ENCODE measurements around the gene NUP214. TPM values are rescaled to one million over a fixed set of nuclear protein-coding genes. Genes with fewer than 3 reads are reported as not detected.

NUP214 gene
- total and polyA plus RNA-seq, 2 of the 4 experiments (the other 2 are of a cell fraction), result 7.9 to 13.4 TPM

- H3K14ac ChIP-seq (replicated peaks; ENCODE audit: low read depth, low read length), result 0 out of 2 replicates have a peak overlapping the region, but pooled peaks have one; percentile 33
- POLR2A ChIA-PET (ENCODE audit: unreplicated experiment), result no interaction called here
- peaks cover 17% of the 10 kb centered on the region for H3K9me1 ChIP-seq (ENCODE audit: insufficient read depth, low read length)
- no peak overlapping the region for H2BK120ac ChIP-seq (ENCODE audit: low read depth, low read length)
- CTCF ChIA-PET, result no interaction called here
- peaks cover 16% of the 10 kb centered on the region; the same call in 1 of the 2 replicates for H4K20me1 ChIP-seq (ENCODE audit: insufficient read depth, low read length)
- H2BK15ac ChIP-seq (ENCODE audit: low read depth, low read length), result 0 out of 3 replicates have a peak overlapping the region, but pooled peaks have one; percentile 32
- dilution Hi-C loops (cut with HindIII; ENCODE audit: low sequenced_read_pairs, unreplicated experiment), result no loop called here
- no peak overlapping the region for H4K91ac ChIP-seq (ENCODE audit: insufficient read depth, low read depth, low read length)
- H3K56ac ChIP-seq (ENCODE audit: extremely low read depth, insufficient read depth, low read length), result no peak overlapping the region
- H4K5ac ChIP-seq (ENCODE audit: low read depth, low read length), result no peak overlapping the region
- no peaks in the 10 kb centered on the region for H3K27me3 ChIP-seq (ENCODE audit: control insufficient read depth, insufficient read depth, low read length)
- H3K79me1 ChIP-seq (ENCODE audit: low read depth in 1 of 2, low read length in 2 of 2), result 0 out of 4 replicates have a peak, but pooled peaks cover 0 to 12% of the 10 kb centered on the region in 2 experiments
- H3K9me3 ChIP-seq (ENCODE audit: control insufficient read depth, insufficient read depth, low read length), result no peaks in the 10 kb centered on the region
- in situ Hi-C loops (cut with MboI; ENCODE audit: low sequenced_read_pairs), result no loop called here
- H3K36me3 ChIP-seq (ENCODE audit: control insufficient read depth, insufficient read depth, low read length), result peaks cover 14% of the 10 kb centered on the region
- no TSS peak for BruUV-seq (replicated peaks)
- no peak overlapping the region for H2AFZ ChIP-seq (replicated peaks; ENCODE audit: low read length, poor library complexity)
- no peak overlapping the region for H3K27ac ChIP-seq (ENCODE audit: insufficient read depth, low read length)
- no peak overlapping the region for H3K18ac ChIP-seq (ENCODE audit: low read depth, low read length)
- no peak for TF ChIP-seq POLR2A (IDR thresholded peaks at IDR 0.05; ENCODE audit: low read depth, low read length)
- H3K4me1 ChIP-seq (ENCODE audit: control insufficient read depth, insufficient read depth, low read length), result peaks cover 19% of the 10 kb centered on the region
- H3K9ac ChIP-seq (ENCODE audit: low read depth, low read length), result no peak overlapping the region
- H2AK9ac ChIP-seq (replicated peaks; ENCODE audit: low read depth, low read length, poor library complexity), result no peak overlapping the region
- H4K8ac ChIP-seq (ENCODE audit: low read depth in 2 of 2, low read length in 2 of 2), result no peak overlapping the region
- no peak overlapping the region for H2AK5ac ChIP-seq (ENCODE audit: low read depth, low read length)
- intact Hi-C loops (cut with micrococcal nuclease), result loop anchor here (2.0 kb wide), 1 partner anchor 49 kb away; no protein-coding TSS in a partner anchor
- DNase-seq, result no peak
- H3K4me2 ChIP-seq (ENCODE audit: low read depth, low read length), result no peak overlapping the region
- H2BK5ac ChIP-seq (ENCODE audit: low read depth, low read length, poor library complexity, severe bottlenecking), result no peak overlapping the region
- ATAC-seq (ENCODE audit: low read depth), result no peak
- no peak overlapping the region for H3K4me3 ChIP-seq (ENCODE audit: insufficient read depth, low read depth, low read length)
- H2BK20ac ChIP-seq (ENCODE audit: low read depth, low read length), result no peak overlapping the region
- H3K4ac ChIP-seq (ENCODE audit: low read depth, low read length), result no peak overlapping the region
- WGBS, 2 experiments (ENCODE audit: extremely low coverage in 2 of 2, insufficient read length in 1 of 2), result no CpG with 5 or more reads among the region's 9 CpGs
- no peak overlapping the region for H3K23ac ChIP-seq (ENCODE audit: low read depth, low read length)
Observed at GRCh38 chr9:131227959-131228460, 102.6 kb downstream of the NUP214 start.
